GM19463 (cell line): ENCODE results near the gene TNNT1.
A peak's percentile ranks its signal among the peaks of the same experiment; 100 is the strongest.

Source experiments
- ATAC-seq: cut with Tn5 transposase; IDR thresholded peaks from one replicate; pipeline ENCODE4 v1.9.1; 2021; ENCODE audit warnings: mild to moderate bottlenecking, moderate library complexity; ENCODE audit not compliant: unreplicated experiment

The TNNT1 gene

DNA sequence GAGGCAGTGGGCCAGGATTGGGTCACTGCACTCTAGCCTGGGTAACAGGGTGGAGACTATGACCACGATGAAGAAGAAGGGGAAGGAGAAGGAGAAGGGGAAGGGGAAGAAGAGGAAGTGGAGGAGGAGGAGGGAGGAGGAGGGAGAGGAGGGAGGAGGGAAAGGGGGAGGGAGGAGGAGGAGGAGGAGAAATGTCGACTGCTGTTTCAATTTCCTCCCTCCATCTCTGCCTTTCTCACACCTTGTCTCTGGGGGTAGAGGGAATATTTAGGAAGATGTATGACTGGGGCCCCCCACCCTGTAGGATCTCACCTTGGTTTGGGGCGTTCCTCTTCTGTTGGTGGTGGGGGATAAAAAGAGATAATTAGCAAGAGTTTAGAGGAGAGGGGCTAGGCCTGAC lies 3.8 kb downstream of the TNNT1 start:
- no peak for ATAC-seq

DNA sequence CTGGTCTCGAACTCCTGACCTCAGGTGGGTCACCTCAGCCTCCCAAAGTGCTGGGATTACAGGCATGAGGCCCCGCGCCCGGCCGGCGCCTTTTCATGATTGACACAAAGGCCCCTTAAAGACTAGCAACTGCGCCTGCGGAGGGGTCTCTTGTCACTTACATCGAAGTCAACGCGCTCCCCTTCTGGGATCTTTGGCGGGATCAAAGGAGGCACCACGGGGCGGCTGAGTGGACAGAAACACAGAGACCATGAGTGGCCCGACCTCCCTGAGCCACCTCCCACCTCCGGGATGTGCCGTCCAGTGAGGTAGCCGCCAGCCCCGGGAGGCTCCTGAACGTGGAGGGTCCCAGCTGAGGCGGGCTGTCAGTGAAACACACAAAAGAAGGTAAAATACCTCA lies 7.3 kb downstream of the TNNT1 start:
- ATAC-seq: no peak

DNA sequence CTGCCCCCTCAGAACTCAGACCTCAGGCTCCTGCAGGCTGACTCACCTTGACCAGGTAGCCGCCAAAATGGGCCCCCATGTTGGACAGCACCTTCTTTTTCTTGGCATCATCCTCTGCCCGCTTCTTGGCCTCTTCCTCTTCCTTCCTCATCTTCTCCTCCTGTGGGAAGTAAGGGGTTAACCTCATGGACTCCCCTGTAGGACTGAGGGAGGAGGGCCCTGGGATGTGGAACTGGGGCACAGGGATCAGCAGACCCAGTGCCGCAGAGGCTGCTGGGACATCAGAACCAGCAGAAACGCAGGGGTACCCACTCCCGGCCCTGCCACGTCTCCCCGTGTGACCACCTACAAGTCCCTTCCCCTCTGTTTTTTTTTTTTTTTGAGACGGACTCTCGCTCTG lies 11.1 kb downstream of the TNNT1 start:
- ATAC-seq: no peak

DNA sequence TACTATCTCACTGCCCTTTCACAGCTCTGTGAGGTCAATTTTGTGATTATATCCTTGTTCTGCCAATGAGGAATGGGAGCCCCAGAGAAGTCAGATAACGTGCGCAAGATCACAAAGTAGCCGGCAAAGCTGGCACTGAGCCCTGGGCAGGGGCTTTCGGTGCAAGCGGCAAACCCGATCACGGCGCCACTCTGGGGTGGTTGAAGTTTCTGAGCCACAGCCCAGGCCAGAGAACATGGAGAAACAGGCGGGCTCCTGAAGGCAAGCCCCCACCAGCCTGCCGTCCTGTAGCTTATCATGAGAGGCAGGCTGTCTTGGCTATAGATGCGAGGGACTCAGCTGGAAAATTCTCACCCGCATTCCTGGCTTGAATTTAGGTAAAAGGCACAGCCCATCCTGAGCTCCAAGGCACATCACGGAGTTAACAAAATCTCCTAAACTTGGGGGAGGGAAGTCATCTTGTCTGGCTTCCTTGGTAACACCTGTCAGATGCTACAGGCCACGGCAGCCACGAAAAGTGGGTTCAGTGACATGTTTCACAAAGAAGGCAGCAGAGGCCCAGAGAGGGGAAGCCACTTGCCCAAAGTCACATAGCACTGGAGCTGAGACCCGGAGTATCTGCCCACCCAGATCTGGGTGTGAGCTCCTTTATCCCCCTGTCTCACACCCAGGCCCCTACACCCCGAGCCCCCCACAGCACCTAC lies 12.5 kb downstream of the TNNT1 start:
- no peak for ATAC-seq

- no peak for ATAC-seq
Measured at GRCh38 chr19:55134736-55135135, 14.3 kb downstream of the TNNT1 start.

DNA sequence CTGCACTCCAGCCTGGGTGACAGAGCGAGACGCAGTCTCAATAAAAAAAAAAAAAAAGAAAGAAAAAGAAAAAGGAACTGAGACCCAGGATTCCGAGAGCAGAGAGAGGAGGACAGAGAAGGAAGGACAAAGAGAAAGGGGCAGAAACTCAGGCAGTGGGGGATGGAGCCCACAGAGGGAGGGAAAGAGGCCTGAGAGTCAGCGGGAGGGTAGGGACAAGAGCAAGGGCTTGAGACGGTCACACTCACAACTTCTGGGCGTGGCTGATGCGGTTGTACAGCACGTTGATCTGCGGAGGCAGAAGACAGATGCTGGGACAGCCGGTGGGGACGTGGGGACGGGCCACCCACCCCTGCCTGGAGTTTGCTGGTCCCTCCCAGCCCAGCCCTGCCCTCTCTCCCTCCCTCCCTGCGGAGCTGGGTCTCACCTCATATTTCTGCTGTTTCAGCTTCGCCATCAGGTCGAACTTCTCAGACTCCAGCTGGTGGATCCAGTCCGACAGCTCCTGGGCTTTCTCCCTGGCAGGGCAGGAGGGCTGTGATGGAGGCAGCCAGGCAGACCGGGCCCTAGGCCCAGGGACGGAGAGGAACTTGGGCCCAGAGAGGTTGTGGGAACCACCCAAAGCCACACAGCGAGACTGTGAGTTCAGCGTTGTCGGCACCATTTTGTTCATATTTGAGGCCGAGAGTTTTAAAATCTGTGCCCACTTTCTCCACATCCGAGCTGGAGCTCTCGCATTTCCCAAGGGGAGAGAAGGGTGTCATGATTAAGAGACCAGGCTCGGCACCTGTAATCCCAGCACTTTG lies 15.2 kb downstream of the TNNT1 start:
- ATAC-seq: no peak

GRCh38 chr19:55132453-55133129 lies 16.4 kb downstream of the TNNT1 start:
- no peak for ATAC-seq

- ATAC-seq: no peak
Measured at GRCh38 chr19:55131421-55131820, 17.6 kb downstream of the TNNT1 start.

- ATAC-seq: no peak
Measured at GRCh38 chr19:55119053-55119452, 30.0 kb downstream of the TNNT1 start.

DNA sequence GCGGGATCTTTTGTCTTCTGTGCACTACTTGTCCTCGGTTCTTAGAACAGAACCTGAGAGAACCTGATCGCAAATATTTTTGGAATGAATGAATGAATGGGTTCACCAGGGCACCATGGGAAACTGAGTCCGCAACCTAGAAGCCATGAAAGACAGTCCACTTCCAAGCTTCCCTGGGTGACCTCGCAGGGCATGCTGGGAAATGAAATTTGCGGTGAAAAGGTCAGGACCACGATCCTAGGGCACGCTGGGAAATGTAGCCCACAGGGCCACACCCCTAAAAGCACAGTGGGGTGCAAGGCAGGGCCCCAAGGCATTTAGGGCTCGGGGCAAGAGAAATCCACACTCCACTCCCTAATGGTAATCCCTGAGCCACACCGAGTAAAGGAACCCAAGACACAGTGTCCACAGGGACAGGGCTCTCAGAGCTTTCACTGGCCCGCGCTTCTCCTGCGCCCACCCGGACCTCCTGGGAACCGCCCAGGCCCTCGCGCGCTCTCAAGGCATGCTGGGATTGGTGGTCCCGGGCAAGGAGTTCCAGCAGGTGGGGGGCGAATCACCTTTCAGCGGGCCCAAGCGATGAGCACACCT lies 30.5 kb downstream of the TNNT1 start:
- ATAC-seq: no peak

DNA sequence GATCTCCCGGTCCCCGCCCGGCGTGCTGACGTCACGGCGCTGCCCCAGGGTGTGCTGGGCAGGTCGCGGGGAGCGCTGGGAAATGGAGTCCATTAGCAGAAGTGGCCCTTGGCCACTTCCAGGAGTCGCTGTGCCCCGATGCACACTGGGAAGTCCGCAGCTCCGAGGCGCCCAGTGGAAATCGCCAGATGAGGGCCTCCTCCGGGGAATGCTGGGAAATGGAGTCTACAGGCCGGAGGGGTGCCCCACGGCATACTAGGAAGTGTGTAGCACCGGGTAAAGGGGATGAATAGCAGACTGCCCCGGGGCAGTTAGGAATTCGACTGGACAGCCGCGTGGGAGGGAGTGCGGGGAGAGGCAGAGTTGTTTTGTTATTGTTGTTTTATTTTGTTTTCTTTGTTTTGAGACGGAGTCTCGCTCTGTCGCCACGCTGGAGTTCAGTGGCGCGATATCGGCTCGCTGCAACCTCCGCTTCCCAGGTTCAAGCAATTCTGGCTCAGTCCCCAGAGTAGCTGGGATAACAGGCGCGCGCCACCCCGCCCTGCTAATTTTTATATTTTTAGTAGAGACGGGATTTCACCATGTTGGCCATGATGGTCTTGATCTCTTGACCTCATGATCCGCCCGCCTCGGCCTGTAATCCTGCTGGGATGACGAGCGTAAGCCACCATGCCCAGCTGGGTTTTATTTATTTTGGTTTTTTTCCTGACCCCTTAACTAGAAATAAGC lies 31.2 kb downstream of the TNNT1 start:
- ATAC-seq: peak; percentile 92

DNA sequence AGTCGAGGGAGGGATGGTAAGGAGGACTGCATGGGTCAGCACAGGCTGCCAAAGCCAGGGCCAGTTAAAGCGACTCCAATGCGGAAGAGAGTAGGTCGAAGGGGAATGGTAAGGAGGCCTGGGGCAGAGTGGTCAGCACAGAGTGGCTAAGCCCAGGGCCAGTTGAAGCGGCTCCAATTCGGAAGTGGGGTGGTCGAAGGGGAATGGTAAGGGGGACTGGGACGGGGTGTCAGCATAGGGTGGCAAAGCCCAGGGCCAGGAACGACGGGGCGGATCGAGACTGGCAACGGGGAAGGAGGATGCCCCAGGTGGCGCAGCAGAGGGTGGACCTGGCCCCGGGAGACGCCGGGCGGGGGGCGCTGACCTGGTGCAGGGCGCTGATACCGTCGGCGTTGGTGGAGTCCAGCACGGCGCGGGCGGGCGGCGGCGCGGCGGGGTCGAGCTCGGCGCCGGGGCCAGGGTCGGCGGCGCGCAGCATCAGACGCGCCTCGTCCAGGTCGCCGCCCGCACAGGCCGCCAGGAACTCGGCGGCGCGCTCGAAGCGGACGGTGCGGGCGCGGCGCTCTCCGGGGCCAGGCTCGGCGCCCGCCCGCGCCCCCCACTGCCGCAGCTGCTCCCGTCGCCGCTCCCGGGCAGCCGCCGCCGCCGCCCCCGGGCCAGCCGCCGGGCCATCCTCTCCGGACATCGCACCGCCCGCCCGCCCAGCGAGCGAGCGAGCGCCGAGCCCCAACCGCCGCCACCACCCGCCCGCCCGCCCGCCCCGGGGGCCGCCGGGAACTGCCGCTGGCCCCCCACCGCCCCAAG lies 31.9 kb downstream of the TNNT1 start, which contains the start of gene PPP1R12C:
Gene PPP1R12C, minus strand, starts transcription at position 779 of the 804 bp plus-strand sequence. Its CDS starts 94 bp downstream, at position 685.
- ATAC-seq: peak; percentile 5

DNA sequence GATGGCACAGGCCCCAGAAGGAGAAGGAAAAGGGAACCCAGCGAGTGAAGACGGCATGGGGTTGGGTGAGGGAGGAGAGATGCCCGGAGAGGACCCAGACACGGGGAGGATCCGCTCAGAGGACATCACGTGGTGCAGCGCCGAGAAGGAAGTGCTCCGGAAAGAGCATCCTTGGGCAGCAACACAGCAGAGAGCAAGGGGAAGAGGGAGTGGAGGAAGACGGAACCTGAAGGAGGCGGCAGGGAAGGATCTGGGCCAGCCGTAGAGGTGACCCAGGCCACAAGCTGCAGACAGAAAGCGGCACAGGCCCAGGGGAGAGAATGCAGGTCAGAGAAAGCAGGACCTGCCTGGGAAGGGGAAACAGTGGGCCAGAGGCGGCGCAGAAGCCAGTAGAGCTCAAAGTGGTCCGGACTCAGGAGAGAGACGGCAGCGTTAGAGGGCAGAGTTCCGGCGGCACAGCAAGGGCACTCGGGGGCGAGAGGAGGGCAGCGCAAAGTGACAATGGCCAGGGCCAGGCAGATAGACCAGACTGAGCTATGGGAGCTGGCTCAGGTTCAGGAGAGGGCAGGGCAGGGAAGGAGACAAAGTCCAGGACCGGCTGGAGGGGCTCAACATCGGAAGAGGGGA lies 32.7 kb downstream of the TNNT1 start:
- ATAC-seq: no peak

DNA sequence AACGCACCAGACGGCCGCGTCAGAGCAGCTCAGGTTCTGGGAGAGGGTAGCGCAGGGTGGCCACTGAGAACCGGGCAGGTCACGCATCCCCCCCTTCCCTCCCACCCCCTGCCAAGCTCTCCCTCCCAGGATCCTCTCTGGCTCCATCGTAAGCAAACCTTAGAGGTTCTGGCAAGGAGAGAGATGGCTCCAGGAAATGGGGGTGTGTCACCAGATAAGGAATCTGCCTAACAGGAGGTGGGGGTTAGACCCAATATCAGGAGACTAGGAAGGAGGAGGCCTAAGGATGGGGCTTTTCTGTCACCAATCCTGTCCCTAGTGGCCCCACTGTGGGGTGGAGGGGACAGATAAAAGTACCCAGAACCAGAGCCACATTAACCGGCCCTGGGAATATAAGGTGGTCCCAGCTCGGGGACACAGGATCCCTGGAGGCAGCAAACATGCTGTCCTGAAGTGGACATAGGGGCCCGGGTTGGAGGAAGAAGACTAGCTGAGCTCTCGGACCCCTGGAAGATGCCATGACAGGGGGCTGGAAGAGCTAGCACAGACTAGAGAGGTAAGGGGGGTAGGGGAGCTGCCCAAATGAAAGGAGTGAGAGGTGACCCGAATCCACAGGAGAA lies 33.5 kb downstream of the TNNT1 start:
- ATAC-seq: no peak

- no peak for ATAC-seq
Measured at GRCh38 chr19:55114566-55115145, 34.4 kb downstream of the TNNT1 start.

- ATAC-seq: no peak
Measured at GRCh38 chr19:55113570-55114039, 35.4 kb downstream of the TNNT1 start.

DNA sequence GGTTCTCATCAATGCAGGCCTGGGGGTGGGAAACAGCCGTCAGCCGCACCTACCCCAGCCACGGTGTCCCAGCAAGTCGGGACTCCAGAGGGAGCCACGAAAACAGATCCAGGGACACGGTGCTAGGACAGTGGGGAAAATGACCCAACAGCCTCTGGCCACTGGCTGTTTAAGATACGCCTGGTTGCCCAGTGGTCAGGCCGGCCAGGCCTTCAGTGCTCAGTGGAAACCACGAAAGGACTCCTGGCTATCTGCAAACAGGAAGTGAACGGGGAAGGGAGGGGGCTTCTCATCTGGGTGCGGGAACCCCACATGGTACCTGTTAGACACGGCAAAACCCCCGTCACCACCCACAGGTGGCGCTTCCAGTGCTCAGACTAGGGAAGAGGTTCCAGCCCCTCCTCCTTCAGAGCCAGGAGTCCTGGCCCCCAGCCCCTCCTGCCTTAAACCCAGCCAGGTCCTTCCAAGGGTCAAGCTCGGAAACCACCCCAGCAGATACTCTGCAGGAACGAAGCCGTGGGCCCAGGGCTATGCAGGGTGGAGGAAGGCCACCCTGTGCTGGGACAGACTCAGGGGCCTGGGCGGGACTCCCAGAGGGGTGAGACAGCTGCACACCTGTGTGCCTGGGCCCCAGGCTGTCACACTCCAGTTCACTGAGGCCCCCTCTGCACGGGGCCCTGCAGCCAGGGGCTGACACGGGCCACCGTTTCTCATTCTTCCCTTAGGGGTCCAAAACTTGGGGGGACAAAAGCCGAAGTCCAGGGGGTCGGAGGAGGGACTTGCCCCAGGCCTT lies 36.0 kb downstream of the TNNT1 start:
- ATAC-seq: no peak
